HepG2 (cell line): ENCODE measurements around the gene RFXANK. TPM values are rescaled to one million over a fixed set of nuclear protein-coding genes. Genes with fewer than 3 reads are reported as not detected.

Source experiments
- ADNP ChIP-seq: sonication (generic); formaldehyde crosslinking; IDR thresholded peaks from 2 replicates; pipeline ENCODE4 v1.4.0; 2020; ENCODE audit warnings: missing genetic modification reagents
- BORCS8-MEF2B ChIP-seq: sonication (generic); formaldehyde crosslinking; IDR thresholded peaks from 2 replicates; pipeline ENCODE4 v1.8.0; 2022; ENCODE audit warnings: mild to moderate bottlenecking, missing genetic modification reagents
- ERF ChIP-seq: IDR thresholded peaks from 2 replicates; pipeline ENCODE4 v1.6.1; 2018; ENCODE audit warnings: missing biosample characterization, missing genetic modification reagents
- MYPOP ChIP-seq: sonication (generic); formaldehyde crosslinking; IDR thresholded peaks from 2 replicates; pipeline ENCODE4 v1.8.1; 2023; ENCODE audit warnings: mild to moderate bottlenecking, moderate library complexity, missing genetic modification reagents
- PPARG ChIP-seq: conservative IDR thresholded peaks from 2 replicates; pipeline ENCODE4 v1.6.1; 2016; ENCODE audit warnings: missing biosample characterization, missing genetic modification reagents
- SOX13 ChIP-seq, 3 experiments: fragments of 450-650 bp in 1 of 3; sonication (generic) in 1 of 3; formaldehyde crosslinking in 1 of 3; IDR thresholded peaks in 2 of 3; conservative IDR thresholded peaks in 1 of 3; 2 replicates each; pipeline versions ENCODE4 v1.5.0 to v1.6.1; 2016 to 2020; ENCODE audit warnings: antibody characterized with exemption in 1 of 3, mild to moderate bottlenecking in 1 of 3, missing compliant biosample characterization in 1 of 3, missing genetic modification reagents in 1 of 3, moderate library complexity in 1 of 3
- ZBTB10 ChIP-seq: sonication (generic); formaldehyde crosslinking; IDR thresholded peaks from 2 replicates; pipeline ENCODE4 v1.4.0; 2020; ENCODE audit warnings: missing genetic modification reagents, borderline replicate concordance
- ZBTB39 ChIP-seq: sonication (generic); formaldehyde crosslinking; IDR thresholded peaks from 2 replicates; pipeline ENCODE4 v1.5.0; 2020; ENCODE audit warnings: missing genetic modification reagents
- ZKSCAN8 ChIP-seq: IDR thresholded peaks from 2 replicates; pipeline ENCODE4 v1.6.1; 2016; ENCODE audit warnings: borderline replicate concordance, missing genetic modification reagents, missing compliant biosample characterization
- ZNF12 ChIP-seq: sonication (generic); formaldehyde crosslinking; IDR thresholded peaks from 2 replicates; pipeline ENCODE4 v1.5.0; 2020; ENCODE audit warnings: missing genetic modification reagents
- polyA plus RNA-seq, 8 experiments: library from polyadenylated mRNA; depleted of rRNA in 3 of 8; stranded (reverse) in 7 of 8; unstranded in 1 of 8; fragments of >200 nt; fragmentation: Illumina TruSeq in 4 of 8; extraction: Trizol in 4 of 8; gene quantifications; 2 replicates each; pipeline versions ENCODE4 v1.2.1 to v1.2.3, GENCODE V29; 2011 to 2016; ENCODE audit warnings: low read depth in 4 of 8, missing spikeins in 1 of 8, mixed read lengths in 1 of 8; ENCODE audit not compliant: insufficient read depth in 1 of 8
- total RNA-seq, 5 experiments: library from RNA; depleted of rRNA; stranded (reverse); fragments of >200 nt; fragmentation: Illumina TruSeq; extraction: Trizol; gene quantifications; 2 replicates each; pipeline ENCODE4 v1.2.3, GENCODE V29; 2016; ENCODE audit warnings: low read depth in 1 of 5
- TF ChIP-seq, protein P1 (sequence below): sonication (generic); formaldehyde crosslinking; IDR thresholded peaks from 2 replicates; pipeline ENCODE4 v1.5.1; 2020; ENCODE audit warnings: mild to moderate bottlenecking, missing genetic modification reagents, moderate library complexity
- TF ChIP-seq, protein P2 (sequence below): sonication (generic); formaldehyde crosslinking; IDR thresholded peaks from 2 replicates; pipeline ENCODE4 v1.4.0; 2020; ENCODE audit warnings: missing genetic modification reagents

RFXANK gene
- total and polyA plus RNA-seq, 2 of the 13 experiments (the other 11 are each of a cell fraction or from before 2014, with no cell fraction given), result 49.9 to 80.7 TPM

GRCh38 chr19:19214892-19215291 lies 22.8 kb downstream of the RFXANK start (continued):
- TF ChIP-seq, protein P1, sequence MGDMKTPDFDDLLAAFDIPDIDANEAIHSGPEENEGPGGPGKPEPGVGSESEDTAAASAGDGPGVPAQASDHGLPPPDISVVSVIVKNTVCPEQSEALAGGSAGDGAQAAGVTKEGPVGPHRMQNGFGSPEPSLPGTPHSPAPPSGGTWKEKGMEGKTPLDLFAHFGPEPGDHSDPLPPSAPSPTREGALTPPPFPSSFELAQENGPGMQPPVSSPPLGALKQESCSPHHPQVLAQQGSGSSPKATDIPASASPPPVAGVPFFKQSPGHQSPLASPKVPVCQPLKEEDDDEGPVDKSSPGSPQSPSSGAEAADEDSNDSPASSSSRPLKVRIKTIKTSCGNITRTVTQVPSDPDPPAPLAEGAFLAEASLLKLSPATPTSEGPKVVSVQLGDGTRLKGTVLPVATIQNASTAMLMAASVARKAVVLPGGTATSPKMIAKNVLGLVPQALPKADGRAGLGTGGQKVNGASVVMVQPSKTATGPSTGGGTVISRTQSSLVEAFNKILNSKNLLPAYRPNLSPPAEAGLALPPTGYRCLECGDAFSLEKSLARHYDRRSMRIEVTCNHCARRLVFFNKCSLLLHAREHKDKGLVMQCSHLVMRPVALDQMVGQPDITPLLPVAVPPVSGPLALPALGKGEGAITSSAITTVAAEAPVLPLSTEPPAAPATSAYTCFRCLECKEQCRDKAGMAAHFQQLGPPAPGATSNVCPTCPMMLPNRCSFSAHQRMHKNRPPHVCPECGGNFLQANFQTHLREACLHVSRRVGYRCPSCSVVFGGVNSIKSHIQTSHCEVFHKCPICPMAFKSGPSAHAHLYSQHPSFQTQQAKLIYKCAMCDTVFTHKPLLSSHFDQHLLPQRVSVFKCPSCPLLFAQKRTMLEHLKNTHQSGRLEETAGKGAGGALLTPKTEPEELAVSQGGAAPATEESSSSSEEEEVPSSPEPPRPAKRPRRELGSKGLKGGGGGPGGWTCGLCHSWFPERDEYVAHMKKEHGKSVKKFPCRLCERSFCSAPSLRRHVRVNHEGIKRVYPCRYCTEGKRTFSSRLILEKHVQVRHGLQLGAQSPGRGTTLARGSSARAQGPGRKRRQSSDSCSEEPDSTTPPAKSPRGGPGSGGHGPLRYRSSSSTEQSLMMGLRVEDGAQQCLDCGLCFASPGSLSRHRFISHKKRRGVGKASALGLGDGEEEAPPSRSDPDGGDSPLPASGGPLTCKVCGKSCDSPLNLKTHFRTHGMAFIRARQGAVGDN, result peak; percentile 55
- TF ChIP-seq ZNF12, result peak; percentile 70; the same call in 1 of the 2 replicates
- 0 out of 2 replicates have a peak, but pooled peaks have one; percentile 47 for TF ChIP-seq MYPOP (CRISPR knock-in tag)
- peak; percentile 92 for TF ChIP-seq BORCS8-MEF2B
- TF ChIP-seq, protein P2, sequence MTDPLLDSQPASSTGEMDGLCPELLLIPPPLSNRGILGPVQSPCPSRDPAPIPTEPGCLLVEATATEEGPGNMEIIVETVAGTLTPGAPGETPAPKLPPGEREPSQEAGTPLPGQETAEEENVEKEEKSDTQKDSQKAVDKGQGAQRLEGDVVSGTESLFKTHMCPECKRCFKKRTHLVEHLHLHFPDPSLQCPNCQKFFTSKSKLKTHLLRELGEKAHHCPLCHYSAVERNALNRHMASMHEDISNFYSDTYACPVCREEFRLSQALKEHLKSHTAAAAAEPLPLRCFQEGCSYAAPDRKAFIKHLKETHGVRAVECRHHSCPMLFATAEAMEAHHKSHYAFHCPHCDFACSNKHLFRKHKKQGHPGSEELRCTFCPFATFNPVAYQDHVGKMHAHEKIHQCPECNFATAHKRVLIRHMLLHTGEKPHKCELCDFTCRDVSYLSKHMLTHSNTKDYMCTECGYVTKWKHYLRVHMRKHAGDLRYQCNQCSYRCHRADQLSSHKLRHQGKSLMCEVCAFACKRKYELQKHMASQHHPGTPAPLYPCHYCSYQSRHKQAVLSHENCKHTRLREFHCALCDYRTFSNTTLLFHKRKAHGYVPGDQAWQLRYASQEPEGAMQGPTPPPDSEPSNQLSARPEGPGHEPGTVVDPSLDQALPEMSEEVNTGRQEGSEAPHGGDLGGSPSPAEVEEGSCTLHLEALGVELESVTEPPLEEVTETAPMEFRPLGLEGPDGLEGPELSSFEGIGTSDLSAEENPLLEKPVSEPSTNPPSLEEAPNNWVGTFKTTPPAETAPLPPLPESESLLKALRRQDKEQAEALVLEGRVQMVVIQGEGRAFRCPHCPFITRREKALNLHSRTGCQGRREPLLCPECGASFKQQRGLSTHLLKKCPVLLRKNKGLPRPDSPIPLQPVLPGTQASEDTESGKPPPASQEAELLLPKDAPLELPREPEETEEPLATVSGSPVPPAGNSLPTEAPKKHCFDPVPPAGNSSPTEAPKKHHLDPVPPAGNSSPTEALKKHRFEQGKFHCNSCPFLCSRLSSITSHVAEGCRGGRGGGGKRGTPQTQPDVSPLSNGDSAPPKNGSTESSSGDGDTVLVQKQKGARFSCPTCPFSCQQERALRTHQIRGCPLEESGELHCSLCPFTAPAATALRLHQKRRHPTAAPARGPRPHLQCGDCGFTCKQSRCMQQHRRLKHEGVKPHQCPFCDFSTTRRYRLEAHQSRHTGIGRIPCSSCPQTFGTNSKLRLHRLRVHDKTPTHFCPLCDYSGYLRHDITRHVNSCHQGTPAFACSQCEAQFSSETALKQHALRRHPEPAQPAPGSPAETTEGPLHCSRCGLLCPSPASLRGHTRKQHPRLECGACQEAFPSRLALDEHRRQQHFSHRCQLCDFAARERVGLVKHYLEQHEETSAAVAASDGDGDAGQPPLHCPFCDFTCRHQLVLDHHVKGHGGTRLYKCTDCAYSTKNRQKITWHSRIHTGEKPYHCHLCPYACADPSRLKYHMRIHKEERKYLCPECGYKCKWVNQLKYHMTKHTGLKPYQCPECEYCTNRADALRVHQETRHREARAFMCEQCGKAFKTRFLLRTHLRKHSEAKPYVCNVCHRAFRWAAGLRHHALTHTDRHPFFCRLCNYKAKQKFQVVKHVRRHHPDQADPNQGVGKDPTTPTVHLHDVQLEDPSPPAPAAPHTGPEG (CRISPR knock-in tag), result peak; percentile 64; the same call in 1 of the 2 replicates
- TF ChIP-seq ERF, result peak; percentile 85; the same call in 1 of the 2 replicates
- TF ChIP-seq SOX13 (IDR thresholded peaks at IDR 0.05), result no peak
- peak in 1 of 2 experiments; percentile 41; a peak in 1 of 4 replicates for TF ChIP-seq SOX13 (CRISPR knock-in tag; conservative IDR thresholded peaks at IDR 0.05 in 1 of 2, IDR thresholded peaks at IDR 0.05 in 1 of 2)
- no peak for TF ChIP-seq ZBTB39 (CRISPR knock-in tag)
- TF ChIP-seq PPARG (CRISPR knock-in tag), result peak; percentile 37; the same call in 1 of the 2 replicates
- TF ChIP-seq ADNP, result no peak
- peak; percentile 55; the same call in 1 of the 2 replicates for TF ChIP-seq ZKSCAN8 (CRISPR knock-in tag)
- TF ChIP-seq ZBTB10 (CRISPR knock-in tag), result peak; percentile 67; the same call in 1 of the 2 replicates
